ENCODE measurements around the gene TEX35. TPM values are rescaled to one million over a fixed set of nuclear protein-coding genes. Genes with fewer than 3 reads are reported as not detected.

Gene TEX35
- total and polyA plus RNA-seq, 7 experiments from 2014 or later: not detected

- Mint-ChIP-seq H3K27ac (no peak overlapping the region), H3K4me3 (no peak overlapping the region), H3K4me1 (no peaks in the 10 kb centered on the region), H3K27me3 (peaks cover 10 to 51% (median 25%) of the 10 kb centered on the region in 5 donors), H3K9me3 (no peaks in the 10 kb centered on the region), H3K36me3 (no peaks in the 10 kb centered on the region)
- ChIA-PET CTCF (no interaction called here), POLR2A (no interaction called here)
- H3K9me3 ChIP-seq (ENCODE audit: control insufficient read depth in 2 of 3, low read length in 3 of 3): no peaks in the 10 kb centered on the region
- DNase-seq (no peak), ATAC-seq (no peak)
- H3K27ac ChIP-seq (ENCODE audit: low read depth, low read length): no peak overlapping the region
- no peaks in the 10 kb centered on the region for H3K4me1 ChIP-seq (ENCODE audit: control insufficient read depth in 2 of 2, insufficient read depth in 2 of 2, low read length in 2 of 2)
- intact Hi-C loops (cut with micrococcal nuclease): no loop called here
- H3K4me3 ChIP-seq (ENCODE audit: low read length): no peak overlapping the region
- no peaks in the 10 kb centered on the region for H3K27me3 ChIP-seq (ENCODE audit: control insufficient read depth in 2 of 2, insufficient read depth in 2 of 2, low read length in 2 of 2)
- H3K36me3 ChIP-seq (ENCODE audit: control insufficient read depth in 2 of 3, insufficient read depth in 3 of 3, low read length in 3 of 3): no peaks in the 10 kb centered on the region
These were observed 35.5 kb upstream of the TEX35 start for GRCh38 chr1:178477373-178477772.

- peaks cover 8 to 46% (median 22%) of the 10 kb centered on the region in 5 donors for H3K27me3 Mint-ChIP-seq
- H3K9me3 Mint-ChIP-seq: no peaks in the 10 kb centered on the region
These were observed 35.1 kb upstream of the TEX35 start for GRCh38 chr1:178477841-178478240.

GRCh38 chr1:178483251-178483957, 29.5 kb upstream of the TEX35 start:
- POLR2A ChIA-PET: no interaction called here
- Mint-ChIP-seq H3K4me1 (peaks cover 0 to 5% (median 0%) of the 10 kb centered on the region in 7 donors), H3K27me3 (peaks cover 6 to 21% (median 20%) of the 10 kb centered on the region in 5 donors), H3K4me3 (no peak overlapping the region), H3K9me3 (no peaks in the 10 kb centered on the region), H3K27ac (no peak overlapping the region), H3K36me3 (no peaks in the 10 kb centered on the region)
- CTCF ChIA-PET: no interaction called here
- Histone ChIP-seq H3K9me3 (ENCODE audit: control insufficient read depth in 2 of 3, low read length in 3 of 3) (no peaks in the 10 kb centered on the region), H3K36me3 (ENCODE audit: control insufficient read depth in 2 of 3, insufficient read depth in 3 of 3, low read length in 3 of 3) (no peaks in the 10 kb centered on the region), H3K4me3 (ENCODE audit: low read length) (no peak overlapping the region), H3K27ac (ENCODE audit: low read depth, low read length) (no peak overlapping the region), H3K27me3 (ENCODE audit: control insufficient read depth in 2 of 2, insufficient read depth in 2 of 2, low read length in 2 of 2) (no peaks in the 10 kb centered on the region), H3K4me1 (ENCODE audit: control insufficient read depth in 2 of 2, insufficient read depth in 2 of 2, low read length in 2 of 2) (no peaks in the 10 kb centered on the region)
- ATAC-seq (no peak), DNase-seq (no peak)
- intact Hi-C loops (cut with micrococcal nuclease): no loop called here

More at GRCh38 chr1:178477841-178478240, 35.1 kb upstream of the TEX35 start:
- no peak overlapping the region for H3K27ac Mint-ChIP-seq
- ChIA-PET CTCF (no interaction called here), POLR2A (no interaction called here)
- Histone ChIP-seq H3K36me3 (ENCODE audit: control insufficient read depth in 2 of 3, insufficient read depth in 3 of 3, low read length in 3 of 3) (no peaks in the 10 kb centered on the region), H3K4me3 (ENCODE audit: low read length) (no peak overlapping the region), H3K27ac (ENCODE audit: low read depth, low read length) (no peak overlapping the region), H3K9me3 (ENCODE audit: control insufficient read depth in 2 of 3, low read length in 3 of 3) (no peaks in the 10 kb centered on the region), H3K4me1 (ENCODE audit: control insufficient read depth in 2 of 2, insufficient read depth in 2 of 2, low read length in 2 of 2) (no peaks in the 10 kb centered on the region), H3K27me3 (ENCODE audit: control insufficient read depth in 2 of 2, insufficient read depth in 2 of 2, low read length in 2 of 2) (no peaks in the 10 kb centered on the region)
- no peaks in the 10 kb centered on the region for H3K4me1 Mint-ChIP-seq
- DNase-seq (no peak), ATAC-seq (no peak)
- no peak overlapping the region for H3K4me3 Mint-ChIP-seq
- intact Hi-C loops (cut with micrococcal nuclease): no loop called here
- H3K36me3 Mint-ChIP-seq: no peaks in the 10 kb centered on the region

GRCh38 chr1:178484698-178485225, 28.1 kb upstream of the TEX35 start:
- no peaks in the 10 kb centered on the region for H3K36me3 Mint-ChIP-seq
- Histone ChIP-seq H3K36me3 (ENCODE audit: control insufficient read depth in 2 of 3, insufficient read depth in 3 of 3, low read length in 3 of 3) (no peaks in the 10 kb centered on the region), H3K4me1 (ENCODE audit: control insufficient read depth in 2 of 2, insufficient read depth in 2 of 2, low read length in 2 of 2) (no peaks in the 10 kb centered on the region), H3K4me3 (ENCODE audit: low read length) (no peak overlapping the region), H3K27me3 (ENCODE audit: control insufficient read depth in 2 of 2, insufficient read depth in 2 of 2, low read length in 2 of 2) (no peaks in the 10 kb centered on the region), H3K9me3 (ENCODE audit: control insufficient read depth in 2 of 3, low read length in 3 of 3) (no peaks in the 10 kb centered on the region), H3K27ac (ENCODE audit: low read depth, low read length) (no peak overlapping the region)
- no peak for ATAC-seq
- peaks cover 0 to 5% (median 0%) of the 10 kb centered on the region in 7 donors for H3K4me1 Mint-ChIP-seq
- no peaks in the 10 kb centered on the region for H3K9me3 Mint-ChIP-seq
- H3K27ac Mint-ChIP-seq: no peak overlapping the region
- peaks cover 6 to 24% (median 18%) of the 10 kb centered on the region in 5 donors for H3K27me3 Mint-ChIP-seq
- ChIA-PET POLR2A (no interaction called here), CTCF (no interaction called here)
- no peak overlapping the region for H3K4me3 Mint-ChIP-seq
- no peak for DNase-seq
- intact Hi-C loops (cut with micrococcal nuclease): no loop called here

GRCh38 chr1:178485541-178485981, 27.3 kb upstream of the TEX35 start:
- Mint-ChIP-seq H3K27me3 (peaks cover 6 to 24% (median 12%) of the 10 kb centered on the region in 5 donors), H3K4me1 (peaks cover 0 to 5% (median 0%) of the 10 kb centered on the region in 7 donors), H3K36me3 (no peaks in the 10 kb centered on the region), H3K27ac (no peak overlapping the region), H3K9me3 (no peaks in the 10 kb centered on the region), H3K4me3 (no peak overlapping the region)
- no peaks in the 10 kb centered on the region for H3K27me3 ChIP-seq (ENCODE audit: control insufficient read depth in 2 of 2, insufficient read depth in 2 of 2, low read length in 2 of 2)
- H3K4me3 ChIP-seq (ENCODE audit: low read length): no peak overlapping the region
- ATAC-seq (no peak), DNase-seq (no peak)
- CTCF ChIA-PET: no interaction called here
- no peaks in the 10 kb centered on the region for H3K9me3 ChIP-seq (ENCODE audit: control insufficient read depth in 2 of 3, low read length in 3 of 3)
- no peak overlapping the region for H3K27ac ChIP-seq (ENCODE audit: low read depth, low read length)
- intact Hi-C loops (cut with micrococcal nuclease): no loop called here
- no peaks in the 10 kb centered on the region for H3K36me3 ChIP-seq (ENCODE audit: control insufficient read depth in 2 of 3, insufficient read depth in 3 of 3, low read length in 3 of 3)
- POLR2A ChIA-PET: no interaction called here
- no peaks in the 10 kb centered on the region for H3K4me1 ChIP-seq (ENCODE audit: control insufficient read depth in 2 of 2, insufficient read depth in 2 of 2, low read length in 2 of 2)

GRCh38 chr1:178486100-178487069, 26.5 kb upstream of the TEX35 start:
- peaks cover 0 to 5% (median 0%) of the 10 kb centered on the region in 7 donors for H3K4me1 Mint-ChIP-seq
- POLR2A ChIA-PET: no interaction called here
- ATAC-seq (peak; percentile 29), DNase-seq (no peak)
- no peak overlapping the region for H3K27ac Mint-ChIP-seq
- no peaks in the 10 kb centered on the region for H3K36me3 Mint-ChIP-seq
- intact Hi-C loops (cut with micrococcal nuclease): no loop called here
- H3K4me1 ChIP-seq (ENCODE audit: control insufficient read depth in 2 of 2, insufficient read depth in 2 of 2, low read length in 2 of 2): no peaks in the 10 kb centered on the region
- H3K27me3 ChIP-seq (ENCODE audit: control insufficient read depth in 2 of 2, insufficient read depth in 2 of 2, low read length in 2 of 2): no peaks in the 10 kb centered on the region
- CTCF ChIA-PET: no interaction called here
- H3K27me3 Mint-ChIP-seq: peaks cover 6 to 24% (median 12%) of the 10 kb centered on the region in 5 donors
- no peak overlapping the region for H3K27ac ChIP-seq (ENCODE audit: low read depth, low read length)
- no peaks in the 10 kb centered on the region for H3K9me3 ChIP-seq (ENCODE audit: control insufficient read depth in 2 of 3, low read length in 3 of 3)
- H3K4me3 ChIP-seq (ENCODE audit: low read length): no peak overlapping the region
- no peaks in the 10 kb centered on the region for H3K9me3 Mint-ChIP-seq
- H3K4me3 Mint-ChIP-seq: no peak overlapping the region
- no peaks in the 10 kb centered on the region for H3K36me3 ChIP-seq (ENCODE audit: control insufficient read depth in 2 of 3, insufficient read depth in 3 of 3, low read length in 3 of 3)
